ENCODE results near the gene ETV7. TPM values are rescaled to one million over a fixed set of nuclear protein-coding genes. Genes with fewer than 3 reads are reported as not detected.

ETV7 gene
- total and polyA plus RNA-seq, 2 experiments from 2014 or later, result 0.47 to 1.2 TPM

DNA sequence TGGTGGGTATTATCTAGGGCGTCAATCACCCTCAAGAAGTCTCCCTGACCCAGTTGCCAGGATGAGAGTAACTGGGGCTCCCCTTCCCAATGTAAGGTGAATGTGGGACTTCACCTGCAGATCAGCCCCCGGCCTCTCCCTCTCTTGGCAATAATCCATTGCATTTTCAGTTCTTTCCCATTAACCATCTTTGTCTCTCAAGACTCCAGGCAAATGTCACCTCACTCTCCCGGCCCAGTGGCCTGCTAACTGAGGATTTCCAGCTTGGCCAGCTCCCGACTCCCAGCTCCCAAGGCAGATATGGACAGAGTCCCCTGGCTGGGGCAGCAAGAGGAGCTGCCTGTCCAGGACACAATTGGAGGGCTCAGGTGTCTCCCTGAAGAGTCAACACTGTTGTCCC, 7.3 kb downstream of the ETV7 start:
- H3K36me3 Mint-ChIP-seq (ENCODE audit: low read depth), result no peaks in the 10 kb centered on the region
- no peaks in the 10 kb centered on the region for H3K9me3 Mint-ChIP-seq
- H2AFZ ChIP-seq, result no peak overlapping the region
- H3K27ac ChIP-seq (ENCODE audit: low read depth), result no peak overlapping the region
- no peaks in the 10 kb centered on the region for H3K36me3 ChIP-seq (ENCODE audit: insufficient read depth)
- ATAC-seq (no peak), DNase-seq (ENCODE audit: low spot score) (no peak)
- no peaks in the 10 kb centered on the region for H3K79me2 ChIP-seq (replicated peaks; ENCODE audit: insufficient read depth)
- no peak overlapping the region for H3K4me3 ChIP-seq
- H4K20me1 ChIP-seq (replicated peaks; ENCODE audit: insufficient read depth), result no peaks in the 10 kb centered on the region
- no peak overlapping the region for H3K4me2 ChIP-seq
- peaks cover 8% of the 10 kb centered on the region for H3K27me3 Mint-ChIP-seq (ENCODE audit: insufficient read depth, low read depth, poor library complexity)
- H3K4me3 Mint-ChIP-seq, result no peak overlapping the region
- H3K4me1 Mint-ChIP-seq, result peaks cover 25% of the 10 kb centered on the region
- no peak for TF ChIP-seq NANOG (IDR thresholded peaks at IDR 0.05; ENCODE audit: borderline replicate concordance)
- TF ChIP-seq EZH2 (IDR thresholded peaks at IDR 0.05; ENCODE audit: low read depth, unreplicated experiment), result no peak
- no peak for TF ChIP-seq POLR2AphosphoS5 (IDR thresholded peaks at IDR 0.05; ENCODE audit: low read depth)
- no peak for TF ChIP-seq ZNF331 (CRISPR knock-in tag; IDR thresholded peaks at IDR 0.05; ENCODE audit: low read depth)
- no peak for TF ChIP-seq CTCF (conservative IDR thresholded peaks at IDR 0.05; ENCODE audit: low read depth in 2 of 2)
- TF ChIP-seq, protein P1, sequence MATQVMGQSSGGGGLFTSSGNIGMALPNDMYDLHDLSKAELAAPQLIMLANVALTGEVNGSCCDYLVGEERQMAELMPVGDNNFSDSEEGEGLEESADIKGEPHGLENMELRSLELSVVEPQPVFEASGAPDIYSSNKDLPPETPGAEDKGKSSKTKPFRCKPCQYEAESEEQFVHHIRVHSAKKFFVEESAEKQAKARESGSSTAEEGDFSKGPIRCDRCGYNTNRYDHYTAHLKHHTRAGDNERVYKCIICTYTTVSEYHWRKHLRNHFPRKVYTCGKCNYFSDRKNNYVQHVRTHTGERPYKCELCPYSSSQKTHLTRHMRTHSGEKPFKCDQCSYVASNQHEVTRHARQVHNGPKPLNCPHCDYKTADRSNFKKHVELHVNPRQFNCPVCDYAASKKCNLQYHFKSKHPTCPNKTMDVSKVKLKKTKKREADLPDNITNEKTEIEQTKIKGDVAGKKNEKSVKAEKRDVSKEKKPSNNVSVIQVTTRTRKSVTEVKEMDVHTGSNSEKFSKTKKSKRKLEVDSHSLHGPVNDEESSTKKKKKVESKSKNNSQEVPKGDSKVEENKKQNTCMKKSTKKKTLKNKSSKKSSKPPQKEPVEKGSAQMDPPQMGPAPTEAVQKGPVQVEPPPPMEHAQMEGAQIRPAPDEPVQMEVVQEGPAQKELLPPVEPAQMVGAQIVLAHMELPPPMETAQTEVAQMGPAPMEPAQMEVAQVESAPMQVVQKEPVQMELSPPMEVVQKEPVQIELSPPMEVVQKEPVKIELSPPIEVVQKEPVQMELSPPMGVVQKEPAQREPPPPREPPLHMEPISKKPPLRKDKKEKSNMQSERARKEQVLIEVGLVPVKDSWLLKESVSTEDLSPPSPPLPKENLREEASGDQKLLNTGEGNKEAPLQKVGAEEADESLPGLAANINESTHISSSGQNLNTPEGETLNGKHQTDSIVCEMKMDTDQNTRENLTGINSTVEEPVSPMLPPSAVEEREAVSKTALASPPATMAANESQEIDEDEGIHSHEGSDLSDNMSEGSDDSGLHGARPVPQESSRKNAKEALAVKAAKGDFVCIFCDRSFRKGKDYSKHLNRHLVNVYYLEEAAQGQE (IDR thresholded peaks at IDR 0.05; ENCODE audit: unreplicated experiment), result no peak
- no peak for TF ChIP-seq STAT1 (IDR thresholded peaks at IDR 0.05; ENCODE audit: unreplicated experiment)
- no peak for TF ChIP-seq JUNB (IDR thresholded peaks at IDR 0.05; ENCODE audit: unreplicated experiment)
- TF ChIP-seq, protein P2, sequence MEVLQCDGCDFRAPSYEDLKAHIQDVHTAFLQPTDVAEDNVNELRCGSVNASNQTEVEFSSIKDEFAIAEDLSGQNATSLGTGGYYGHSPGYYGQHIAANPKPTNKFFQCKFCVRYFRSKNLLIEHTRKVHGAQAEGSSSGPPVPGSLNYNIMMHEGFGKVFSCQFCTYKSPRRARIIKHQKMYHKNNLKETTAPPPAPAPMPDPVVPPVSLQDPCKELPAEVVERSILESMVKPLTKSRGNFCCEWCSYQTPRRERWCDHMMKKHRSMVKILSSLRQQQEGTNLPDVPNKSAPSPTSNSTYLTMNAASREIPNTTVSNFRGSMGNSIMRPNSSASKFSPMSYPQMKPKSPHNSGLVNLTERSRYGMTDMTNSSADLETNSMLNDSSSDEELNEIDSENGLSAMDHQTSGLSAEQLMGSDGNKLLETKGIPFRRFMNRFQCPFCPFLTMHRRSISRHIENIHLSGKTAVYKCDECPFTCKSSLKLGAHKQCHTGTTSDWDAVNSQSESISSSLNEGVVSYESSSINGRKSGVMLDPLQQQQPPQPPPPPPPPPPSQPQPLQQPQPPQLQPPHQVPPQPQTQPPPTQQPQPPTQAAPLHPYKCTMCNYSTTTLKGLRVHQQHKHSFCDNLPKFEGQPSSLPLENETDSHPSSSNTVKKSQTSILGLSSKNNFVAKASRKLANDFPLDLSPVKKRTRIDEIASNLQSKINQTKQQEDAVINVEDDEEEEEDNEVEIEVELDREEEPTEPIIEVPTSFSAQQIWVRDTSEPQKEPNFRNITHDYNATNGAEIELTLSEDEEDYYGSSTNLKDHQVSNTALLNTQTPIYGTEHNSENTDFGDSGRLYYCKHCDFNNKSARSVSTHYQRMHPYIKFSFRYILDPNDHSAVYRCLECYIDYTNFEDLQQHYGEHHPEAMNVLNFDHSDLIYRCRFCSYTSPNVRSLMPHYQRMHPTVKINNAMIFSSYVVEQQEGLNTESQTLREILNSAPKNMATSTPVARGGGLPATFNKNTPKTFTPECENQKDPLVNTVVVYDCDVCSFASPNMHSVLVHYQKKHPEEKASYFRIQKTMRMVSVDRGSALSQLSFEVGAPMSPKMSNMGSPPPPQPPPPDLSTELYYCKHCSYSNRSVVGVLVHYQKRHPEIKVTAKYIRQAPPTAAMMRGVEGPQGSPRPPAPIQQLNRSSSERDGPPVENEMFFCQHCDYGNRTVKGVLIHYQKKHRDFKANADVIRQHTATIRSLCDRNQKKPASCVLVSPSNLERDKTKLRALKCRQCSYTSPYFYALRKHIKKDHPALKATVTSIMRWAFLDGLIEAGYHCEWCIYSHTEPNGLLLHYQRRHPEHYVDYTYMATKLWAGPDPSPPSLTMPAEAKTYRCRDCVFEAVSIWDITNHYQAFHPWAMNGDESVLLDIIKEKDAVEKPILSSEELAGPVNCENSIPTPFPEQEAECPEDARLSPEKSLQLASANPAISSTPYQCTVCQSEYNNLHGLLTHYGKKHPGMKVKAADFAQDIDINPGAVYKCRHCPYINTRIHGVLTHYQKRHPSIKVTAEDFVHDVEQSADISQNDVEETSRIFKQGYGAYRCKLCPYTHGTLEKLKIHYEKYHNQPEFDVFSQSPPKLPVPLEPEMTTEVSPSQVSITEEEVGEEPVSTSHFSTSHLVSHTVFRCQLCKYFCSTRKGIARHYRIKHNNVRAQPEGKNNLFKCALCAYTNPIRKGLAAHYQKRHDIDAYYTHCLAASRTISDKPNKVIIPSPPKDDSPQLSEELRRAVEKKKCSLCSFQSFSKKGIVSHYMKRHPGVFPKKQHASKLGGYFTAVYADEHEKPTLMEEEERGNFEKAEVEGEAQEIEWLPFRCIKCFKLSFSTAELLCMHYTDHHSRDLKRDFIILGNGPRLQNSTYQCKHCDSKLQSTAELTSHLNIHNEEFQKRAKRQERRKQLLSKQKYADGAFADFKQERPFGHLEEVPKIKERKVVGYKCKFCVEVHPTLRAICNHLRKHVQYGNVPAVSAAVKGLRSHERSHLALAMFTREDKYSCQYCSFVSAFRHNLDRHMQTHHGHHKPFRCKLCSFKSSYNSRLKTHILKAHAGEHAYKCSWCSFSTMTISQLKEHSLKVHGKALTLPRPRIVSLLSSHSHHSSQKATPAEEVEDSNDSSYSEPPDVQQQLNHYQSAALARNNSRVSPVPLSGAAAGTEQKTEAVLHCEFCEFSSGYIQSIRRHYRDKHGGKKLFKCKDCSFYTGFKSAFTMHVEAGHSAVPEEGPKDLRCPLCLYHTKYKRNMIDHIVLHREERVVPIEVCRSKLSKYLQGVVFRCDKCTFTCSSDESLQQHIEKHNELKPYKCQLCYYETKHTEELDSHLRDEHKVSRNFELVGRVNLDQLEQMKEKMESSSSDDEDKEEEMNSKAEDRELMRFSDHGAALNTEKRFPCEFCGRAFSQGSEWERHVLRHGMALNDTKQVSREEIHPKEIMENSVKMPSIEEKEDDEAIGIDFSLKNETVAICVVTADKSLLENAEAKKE (CRISPR knock-in tag; IDR thresholded peaks at IDR 0.05), result no peak
- TF ChIP-seq EZH2phosphoT487 (IDR thresholded peaks at IDR 0.05; ENCODE audit: unreplicated experiment), result no peak
- TF ChIP-seq CREB1 (CRISPR knock-in tag; IDR thresholded peaks at IDR 0.05; ENCODE audit: low read depth), result no peak
- TF ChIP-seq ETS1 (IDR thresholded peaks at IDR 0.05), result no peak
- no peak for TF ChIP-seq ZNF114 (CRISPR knock-in tag; IDR thresholded peaks at IDR 0.05)
- H3K4me1 ChIP-seq (ENCODE audit: insufficient read depth), result 0 out of 2 replicates have a peak, but pooled peaks cover 7% of the 10 kb centered on the region
- H3K9me2 ChIP-seq (ENCODE audit: insufficient read depth), result no peaks in the 10 kb centered on the region
- peaks cover 3% of the 10 kb centered on the region for H3K27me3 ChIP-seq (ENCODE audit: insufficient read depth)
- no peak overlapping the region for H3K27ac Mint-ChIP-seq
- no peaks in the 10 kb centered on the region for H3F3A ChIP-seq (replicated peaks; ENCODE audit: low read depth)
